CD4-positive, CD25-positive, alpha-beta regulatory T cell (primary cell): Measurements from ENCODE around the gene NUP188. TPM values are rescaled to one million over a fixed set of nuclear protein-coding genes. Genes with fewer than 3 reads are reported as not detected.

ENCODE experiments used
- ATAC-seq, 2 donors: fragments of 150-1000 bp; cut with Tn5 transposase; one replicate each; pipeline ENCODE4 v1.10.0; 2021; ENCODE audit warnings: low read depth in 2 of 2, moderate number of reproducible peaks in 2 of 2, moderate library complexity in 1 of 2
- DNase-seq, 3 donors: peaks; one replicate each; pipeline versions ENCODE4 v3.0.0 to v3.0.0-alpha.2; 2012 to 2022; ENCODE audit warnings: mixed read lengths in 1 of 3
- H3K27ac ChIP-seq: one replicate; pipeline ENCODE4 v1.7.0; 2013; ENCODE audit warnings: mild to moderate bottlenecking, low read length; ENCODE audit not compliant: insufficient read depth, poor library complexity, severe bottlenecking
- H3K27me3 ChIP-seq: one replicate; pipeline ENCODE4 v1.7.0; 2013; ENCODE audit warnings: low read length; ENCODE audit not compliant: control insufficient read depth, insufficient read depth
- H3K36me3 ChIP-seq: one replicate; pipeline ENCODE4 v1.7.0; 2013; ENCODE audit warnings: mild to moderate bottlenecking, low read length, moderate library complexity; ENCODE audit not compliant: control insufficient read depth, insufficient read depth
- H3K4me1 ChIP-seq: 2 replicates; pipeline ENCODE4 v1.7.0; 2013; ENCODE audit warnings: mild to moderate bottlenecking, low read length; ENCODE audit not compliant: insufficient read depth, control insufficient read depth, poor library complexity, severe bottlenecking
- H3K4me3 ChIP-seq: one replicate; pipeline ENCODE4 v1.7.0; 2013; ENCODE audit warnings: low read depth, mild to moderate bottlenecking, low read length, moderate library complexity
- H3K9me3 ChIP-seq, 2 experiments: 1 replicate in 1 of 2; 2 replicates in 1 of 2; pipeline ENCODE4 v1.7.0; 2013; ENCODE audit warnings: low read length in 2 of 2, mild to moderate bottlenecking in 1 of 2, moderate library complexity in 1 of 2; ENCODE audit not compliant: control insufficient read depth in 2 of 2
- H3K27ac Mint-ChIP-seq, 3 donors: one replicate each; pipeline ENCODE4 v1.8.0; 2020 to 2022; ENCODE audit warnings: mild to moderate bottlenecking in 3 of 3, mixed read lengths in 3 of 3, moderate library complexity in 2 of 3
- H3K27me3 Mint-ChIP-seq: one replicate; pipeline ENCODE4 v1.8.0; 2022; ENCODE audit warnings: mild to moderate bottlenecking, mixed read lengths
- H3K36me3 Mint-ChIP-seq: one replicate; pipeline ENCODE4 v1.8.0; 2020; ENCODE audit warnings: mixed read lengths
- H3K4me1 Mint-ChIP-seq, 4 donors: one replicate each; pipeline ENCODE4 v1.8.0; 2020 to 2022; ENCODE audit warnings: mixed read lengths in 4 of 4, mild to moderate bottlenecking in 1 of 4
- H3K4me3 Mint-ChIP-seq, 4 donors: one replicate each; pipeline ENCODE4 v1.8.0; 2020 to 2022; ENCODE audit warnings: mild to moderate bottlenecking in 4 of 4, mixed read lengths in 4 of 4, moderate library complexity in 3 of 4
- H3K9me3 Mint-ChIP-seq, 7 donors: one replicate each; pipeline ENCODE4 v1.8.0; 2020 to 2022; ENCODE audit warnings: mixed read lengths in 7 of 7, mild to moderate bottlenecking in 3 of 7, moderate library complexity in 2 of 7
- polyA plus RNA-seq, 4 donors: library from polyadenylated mRNA; unstranded; fragments of 300-500 nt; fragmentation: Illumina TruSeq; gene quantifications; one replicate each; pipeline ENCODE4 v1.2.3, GENCODE V29; 2021
- total RNA-seq: library from RNA; stranded (reverse); gene quantifications from one replicate; pipeline ENCODE4 v1.2.3, GENCODE V29; 2022

Gene NUP188
- total and polyA plus RNA-seq, 5 donors from 2014 or later, result 20.8 to 74.3 (median 22.6) TPM

- Mint-ChIP-seq H3K27ac (no peak overlapping the region), H3K4me1 (peaks cover 0 to 9% (median 0%) of the 10 kb centered on the region in 4 donors), H3K36me3 (peaks cover 43% of the 10 kb centered on the region), H3K27me3 (no peaks in the 10 kb centered on the region), H3K4me3 (no peak overlapping the region), H3K9me3 (no peaks in the 10 kb centered on the region)
- Histone ChIP-seq H3K27ac (no peak overlapping the region), H3K27me3 (no peaks in the 10 kb centered on the region), H3K4me1 (no peaks in the 10 kb centered on the region), H3K4me3 (no peak overlapping the region), H3K36me3 (peaks cover 69% of the 10 kb centered on the region), H3K9me3 (no peaks in the 10 kb centered on the region)
- DNase-seq (no peak), ATAC-seq (no peak)
These were observed 22.0 kb downstream of the NUP188 start for GRCh38 chr9:128969491-128969890.

- Mint-ChIP-seq H3K4me3 (no peak overlapping the region), H3K9me3 (no peaks in the 10 kb centered on the region), H3K4me1 (peaks cover 0 to 7% (median 0%) of the 10 kb centered on the region in 4 donors), H3K27me3 (no peaks in the 10 kb centered on the region), H3K27ac (no peak overlapping the region), H3K36me3 (peaks cover 53% of the 10 kb centered on the region)
- Histone ChIP-seq H3K4me1 (no peaks in the 10 kb centered on the region), H3K9me3 (no peaks in the 10 kb centered on the region), H3K27me3 (no peaks in the 10 kb centered on the region), H3K27ac (no peak overlapping the region), H3K4me3 (no peak overlapping the region), H3K36me3 (peaks cover 80% of the 10 kb centered on the region)
- ATAC-seq (no peak), DNase-seq (no peak)
These were observed 25.5 kb downstream of the NUP188 start for GRCh38 chr9:128972956-128973355.

GRCh38 chr9:128979111-128979510 is 31.6 kb downstream of the NUP188 start:
- DNase-seq (no peak), ATAC-seq (no peak)
- Mint-ChIP-seq H3K9me3 (no peaks in the 10 kb centered on the region), H3K27ac (no peak overlapping the region), H3K4me3 (peak overlapping the region in 1 of 4 donors; percentile 82), H3K4me1 (no peaks in the 10 kb centered on the region), H3K27me3 (no peaks in the 10 kb centered on the region), H3K36me3 (peaks cover 59% of the 10 kb centered on the region)
- Histone ChIP-seq H3K36me3 (peaks cover 85% of the 10 kb centered on the region), H3K27me3 (no peaks in the 10 kb centered on the region), H3K9me3 (no peaks in the 10 kb centered on the region), H3K4me3 (no peak overlapping the region), H3K4me1 (no peaks in the 10 kb centered on the region), H3K27ac (no peak overlapping the region)

- Mint-ChIP-seq H3K27me3 (no peaks in the 10 kb centered on the region), H3K27ac (no peak overlapping the region), H3K36me3 (peaks cover 76% of the 10 kb centered on the region), H3K4me1 (no peaks in the 10 kb centered on the region), H3K9me3 (no peaks in the 10 kb centered on the region), H3K4me3 (no peak overlapping the region)
- no peaks in the 10 kb centered on the region for H3K27me3 ChIP-seq
- no peak overlapping the region for H3K4me3 ChIP-seq
- no peaks in the 10 kb centered on the region for H3K9me3 ChIP-seq
- no peaks in the 10 kb centered on the region for H3K4me1 ChIP-seq
- DNase-seq (no peak), ATAC-seq (no peak)
- no peak overlapping the region for H3K27ac ChIP-seq
- H3K36me3 ChIP-seq, result peaks cover 94% of the 10 kb centered on the region
These were observed 36.0 kb downstream of the NUP188 start for GRCh38 chr9:128983536-128983935.

- H3K27me3 ChIP-seq, result no peaks in the 10 kb centered on the region
- H3K4me3 Mint-ChIP-seq, result no peak overlapping the region
- H3K27ac Mint-ChIP-seq, result no peak overlapping the region
These were observed 39.2 kb downstream of the NUP188 start for GRCh38 chr9:128986671-128987070.

GRCh38 chr9:128987805-128988204 is 40.3 kb downstream of the NUP188 start:
- peaks cover 71% of the 10 kb centered on the region for H3K36me3 ChIP-seq
- H3K4me3 Mint-ChIP-seq, result no peak overlapping the region
- H3K27me3 Mint-ChIP-seq, result peaks cover 4% of the 10 kb centered on the region
- no peaks in the 10 kb centered on the region for H3K4me1 Mint-ChIP-seq
- DNase-seq (no peak), ATAC-seq (no peak)
- no peak overlapping the region for H3K27ac ChIP-seq
- H3K9me3 Mint-ChIP-seq, result no peaks in the 10 kb centered on the region
- H3K9me3 ChIP-seq, result no peaks in the 10 kb centered on the region
- no peak overlapping the region for H3K4me3 ChIP-seq
- no peaks in the 10 kb centered on the region for H3K27me3 ChIP-seq
- H3K4me1 ChIP-seq, result no peaks in the 10 kb centered on the region
- H3K27ac Mint-ChIP-seq, result peak overlapping the region in 1 of 3 donors; percentile 76
- peaks cover 52% of the 10 kb centered on the region for H3K36me3 Mint-ChIP-seq

More at GRCh38 chr9:128986671-128987070, 39.2 kb downstream of the NUP188 start:
- Histone ChIP-seq H3K27ac (no peak overlapping the region), H3K9me3 (no peaks in the 10 kb centered on the region), H3K4me1 (no peaks in the 10 kb centered on the region), H3K36me3 (peaks cover 73% of the 10 kb centered on the region), H3K4me3 (no peak overlapping the region)
- Mint-ChIP-seq H3K36me3 (peaks cover 58% of the 10 kb centered on the region), H3K27me3 (peaks cover 4% of the 10 kb centered on the region), H3K4me1 (no peaks in the 10 kb centered on the region), H3K9me3 (no peaks in the 10 kb centered on the region)
- no peak for DNase-seq
- no peak for ATAC-seq

GRCh38 chr9:128992995-128993394 is 45.5 kb downstream of the NUP188 start:
- Mint-ChIP-seq H3K9me3 (no peaks in the 10 kb centered on the region), H3K27me3 (peaks cover 4% of the 10 kb centered on the region), H3K4me1 (peaks cover 0 to 3% (median 0%) of the 10 kb centered on the region in 4 donors), H3K4me3 (no peak overlapping the region), H3K27ac (peak overlapping the region in 1 of 3 donors; percentile 12), H3K36me3 (peaks cover 44% of the 10 kb centered on the region)
- Histone ChIP-seq H3K36me3 (peaks cover 69% of the 10 kb centered on the region), H3K27ac (no peak overlapping the region), H3K27me3 (no peaks in the 10 kb centered on the region), H3K4me3 (no peak overlapping the region), H3K4me1 (no peaks in the 10 kb centered on the region), H3K9me3 (no peaks in the 10 kb centered on the region)
- peak in 1 of 3 donors; percentile 15 for DNase-seq
- ATAC-seq, result no peak

GRCh38 chr9:128995791-128996190 is 48.3 kb downstream of the NUP188 start:
- H3K4me3 ChIP-seq, result no peak overlapping the region
- Mint-ChIP-seq H3K4me3 (no peak overlapping the region), H3K27ac (peak overlapping the region in 1 of 3 donors; percentile 47), H3K27me3 (peaks cover under 1% of the 10 kb centered on the region), H3K36me3 (peaks cover 47% of the 10 kb centered on the region), H3K9me3 (no peaks in the 10 kb centered on the region), H3K4me1 (peaks cover 0 to 3% (median 0%) of the 10 kb centered on the region in 4 donors)
- H3K36me3 ChIP-seq, result peaks cover 78% of the 10 kb centered on the region
- H3K27ac ChIP-seq, result no peak overlapping the region
- DNase-seq, result no peak
- H3K27me3 ChIP-seq, result no peaks in the 10 kb centered on the region
- H3K9me3 ChIP-seq, result no peaks in the 10 kb centered on the region
- no peak for ATAC-seq
- no peaks in the 10 kb centered on the region for H3K4me1 ChIP-seq
